Inferior parietal cortex (tissue), 1 donor: Measurements from ENCODE around the gene IER3.
"Not testable (repeated sequence)": the region's sequence is repeated elsewhere in the genome, so short reads cannot be mapped to it uniquely, and the experiment has no call there.

Experiments used
- DNase-seq: peaks from one replicate; pipeline ENCODE4 v3.0.0-alpha.2; 2016; ENCODE audit errors: extremely low spot score

IER3 gene

DNA sequence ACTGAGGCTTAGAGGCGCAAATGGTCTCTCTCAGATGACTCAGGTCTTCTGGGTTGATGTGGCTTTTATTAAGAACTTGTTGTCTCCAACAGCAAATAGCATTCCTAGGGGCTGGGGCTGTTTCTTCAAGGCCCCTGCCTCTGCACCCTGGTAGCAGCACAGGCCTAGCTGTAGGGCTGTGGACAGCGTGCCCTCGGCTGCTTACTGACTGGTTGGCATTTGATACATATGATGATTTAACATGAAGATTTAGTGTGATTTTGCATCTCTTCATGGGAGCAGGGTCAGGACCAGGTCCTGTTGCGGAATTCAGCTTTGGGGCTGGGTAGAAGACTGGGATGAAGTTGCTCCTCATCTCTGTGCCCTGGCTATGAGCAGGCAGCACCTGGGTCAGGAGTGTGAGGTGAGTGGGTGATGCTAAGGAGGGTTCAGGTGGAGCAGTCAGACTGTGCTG lies 24.3 kb upstream of the IER3 start:
- no peak for DNase-seq

GRCh38 chr6:30767944-30768301 lies 23.6 kb upstream of the IER3 start:
- DNase-seq: no peak

DNA sequence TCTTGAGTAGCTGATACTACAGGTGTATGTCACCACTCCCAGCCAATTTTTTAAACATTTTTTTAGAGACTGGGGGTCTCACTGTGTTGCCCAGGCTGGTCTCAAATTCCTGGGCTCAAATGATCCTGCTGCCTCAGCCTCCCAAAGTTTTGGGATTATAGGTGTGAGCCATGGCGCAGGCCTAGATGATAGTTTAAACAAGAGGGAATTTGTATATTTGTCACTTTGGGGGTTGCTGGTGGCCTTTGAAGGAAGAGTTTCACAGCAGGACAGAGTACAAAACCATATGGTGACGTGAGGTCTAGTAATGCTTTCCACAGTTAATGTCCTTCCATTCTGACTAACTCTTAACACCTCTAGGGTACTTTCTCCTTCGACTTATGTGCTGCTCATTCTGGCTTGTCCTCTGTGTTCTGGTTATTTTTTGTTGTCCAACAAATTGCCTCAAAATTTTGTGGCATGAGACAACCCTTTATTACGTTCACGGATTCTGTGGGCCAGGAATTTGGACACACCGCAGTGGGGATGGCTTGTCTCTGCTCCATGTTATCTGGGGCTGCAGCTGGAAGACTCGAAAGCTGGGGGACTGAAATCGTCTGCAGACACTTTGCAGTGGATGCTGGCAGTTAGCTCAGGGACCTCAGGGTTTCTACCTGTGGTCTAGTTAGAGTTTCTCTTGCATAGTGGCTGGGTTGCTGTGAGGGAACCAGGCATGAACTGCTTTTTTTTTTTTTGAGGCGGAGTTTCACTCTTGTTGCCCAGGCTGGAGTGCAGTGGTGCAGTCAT lies 23.0 kb upstream of the IER3 start:
- DNase-seq: no peak

GRCh38 chr6:30766461-30767157 lies 22.3 kb upstream of the IER3 start:
- DNase-seq: no peak

- not testable (repeated sequence) for DNase-seq
Observed at GRCh38 chr6:30765495-30765894, 21.1 kb upstream of the IER3 start.

DNA sequence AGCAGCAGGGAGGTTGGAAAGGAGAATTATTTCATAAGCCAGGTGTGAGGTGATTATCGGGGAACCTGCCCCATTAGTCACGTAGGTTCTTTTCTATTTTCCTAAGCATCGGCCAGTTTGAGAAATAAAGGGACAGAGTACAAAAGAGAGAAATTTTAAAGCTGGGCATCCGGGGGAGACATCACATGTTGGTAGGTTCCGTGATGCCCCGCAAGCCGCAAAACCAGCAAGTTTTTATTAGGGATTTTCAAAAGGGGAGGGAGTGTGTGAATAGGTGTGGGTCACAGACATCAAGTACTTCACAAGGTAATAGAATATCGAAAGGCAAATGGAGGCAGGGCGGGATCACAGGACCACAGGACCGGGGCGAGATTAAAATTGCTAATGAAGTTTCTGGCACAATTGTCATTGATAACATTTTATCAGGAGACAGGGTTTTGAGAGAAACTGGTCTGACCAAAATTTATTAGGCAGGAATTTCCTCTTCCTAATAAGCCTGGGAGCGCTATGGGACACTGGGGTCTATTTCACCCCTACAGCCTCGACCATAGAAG lies 20.2 kb upstream of the IER3 start:
- not testable (repeated sequence) for DNase-seq

DNA sequence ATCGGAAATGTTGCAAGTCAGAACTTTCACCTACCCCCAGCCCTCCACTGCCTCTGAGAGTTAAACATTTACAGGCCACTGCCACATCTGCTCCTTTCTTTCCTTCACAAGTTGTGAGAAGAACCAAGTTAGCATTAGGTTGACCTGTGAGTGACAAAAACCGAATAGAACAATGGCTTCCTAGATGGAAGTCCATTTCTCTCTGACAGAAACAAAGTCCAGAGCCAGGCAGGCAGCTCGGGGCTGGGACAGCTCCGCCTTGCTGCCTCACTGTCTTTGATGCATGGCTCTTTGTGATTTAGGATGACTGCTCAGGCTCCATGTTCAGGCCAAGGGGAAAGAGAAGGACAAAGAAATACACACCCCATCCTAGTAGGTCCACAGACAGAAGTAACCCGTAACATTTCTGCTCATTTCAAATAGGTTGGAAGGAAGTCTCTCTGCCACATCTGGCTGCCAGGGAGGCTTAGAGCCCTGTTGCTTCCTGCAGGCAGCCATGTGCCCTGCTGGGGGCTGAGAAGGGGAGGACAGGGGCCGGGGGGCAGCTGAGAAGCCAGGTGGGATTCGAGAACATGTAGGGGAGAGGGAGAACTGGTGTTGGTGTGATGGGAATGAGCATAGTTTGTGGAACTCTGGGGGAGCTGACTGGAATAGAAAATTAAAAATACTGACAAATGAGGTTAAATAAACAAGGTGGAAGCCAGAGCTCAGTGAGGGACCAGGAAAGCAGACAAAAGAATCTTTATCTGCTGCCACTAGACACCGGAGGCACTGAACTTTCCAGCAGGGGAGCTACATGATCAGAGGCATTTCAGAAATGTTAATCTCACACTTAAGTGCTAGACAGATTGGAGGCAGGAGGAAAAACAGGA lies 19.5 kb upstream of the IER3 start:
- DNase-seq: no peak

- no peak for DNase-seq
Observed at GRCh38 chr6:30763155-30763617, 18.8 kb upstream of the IER3 start.

DNA sequence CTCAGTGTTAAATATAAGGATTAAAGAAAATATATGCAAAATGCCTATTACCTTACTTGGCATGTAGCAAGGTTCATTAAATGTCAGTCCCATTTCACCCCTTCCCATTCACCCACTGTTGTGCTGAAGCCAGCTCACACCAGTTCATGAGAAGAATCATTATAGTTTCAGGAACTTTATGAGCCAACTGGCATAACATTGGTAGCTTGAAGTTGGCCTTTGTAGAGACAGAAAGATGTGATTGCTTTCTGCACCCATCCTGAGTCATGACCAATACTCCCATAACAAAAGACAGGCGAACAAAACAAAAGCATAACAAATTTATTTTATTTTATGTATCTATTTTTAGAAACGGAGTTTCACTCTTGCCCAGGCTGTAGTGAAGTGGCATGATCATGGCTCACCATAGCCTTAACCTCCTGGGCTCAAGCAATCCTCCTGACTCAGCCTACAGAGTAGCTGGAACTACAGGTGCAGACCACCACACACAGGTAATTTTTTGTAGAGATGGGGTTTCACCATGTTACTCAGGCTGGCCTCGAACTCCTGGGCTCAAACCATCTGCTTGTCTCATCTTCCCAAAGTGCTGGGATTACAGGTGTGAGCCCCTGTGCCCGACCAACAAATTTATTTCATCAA lies 17.6 kb upstream of the IER3 start:
- no peak for DNase-seq

GRCh38 chr6:30760549-30760948 lies 16.2 kb upstream of the IER3 start:
- DNase-seq: no peak

GRCh38 chr6:30759575-30760239 lies 15.4 kb upstream of the IER3 start:
- no peak for DNase-seq

DNA sequence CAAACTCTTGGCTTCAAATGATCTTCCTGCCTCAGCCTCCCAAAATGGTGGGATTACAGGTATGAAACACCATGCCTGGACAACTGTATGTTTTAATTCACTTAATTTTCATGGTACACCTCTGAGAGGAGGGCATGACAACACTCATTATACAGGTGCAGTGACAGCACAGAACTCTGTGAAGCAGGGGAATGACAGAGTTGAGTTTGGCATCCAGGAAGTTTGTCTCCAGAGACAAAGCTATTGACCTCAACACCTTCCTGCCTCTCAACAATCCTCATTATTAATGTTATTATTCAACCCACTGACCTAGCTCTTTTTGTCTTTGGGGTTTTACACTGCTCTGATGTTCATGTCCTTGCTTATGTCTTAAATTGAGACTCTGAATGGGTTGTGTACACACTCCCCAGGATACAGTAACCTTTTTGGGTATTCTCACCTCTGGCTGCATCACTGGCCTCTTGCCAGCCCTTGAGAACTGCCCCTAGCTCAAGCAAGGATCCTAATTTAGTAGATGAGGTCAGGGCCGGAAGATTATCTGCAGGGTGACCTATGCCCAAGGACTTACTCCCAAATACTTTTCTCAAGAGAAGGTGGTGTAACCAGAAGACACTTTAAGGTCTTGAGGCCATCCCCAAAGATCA lies 13.0 kb upstream of the IER3 start:
- DNase-seq: no peak

GRCh38 chr6:30756405-30757003 lies 12.2 kb upstream of the IER3 start:
- not testable (repeated sequence) for DNase-seq

- no peak for DNase-seq
Observed at GRCh38 chr6:30754631-30755030, 10.3 kb upstream of the IER3 start.

- no peak for DNase-seq
Observed at GRCh38 chr6:30752157-30752927, 8.0 kb upstream of the IER3 start.

- DNase-seq: no peak
Observed at GRCh38 chr6:30750379-30750668, 6.0 kb upstream of the IER3 start.

- DNase-seq: no peak
Observed at GRCh38 chr6:30749554-30750378, 5.4 kb upstream of the IER3 start.

DNA sequence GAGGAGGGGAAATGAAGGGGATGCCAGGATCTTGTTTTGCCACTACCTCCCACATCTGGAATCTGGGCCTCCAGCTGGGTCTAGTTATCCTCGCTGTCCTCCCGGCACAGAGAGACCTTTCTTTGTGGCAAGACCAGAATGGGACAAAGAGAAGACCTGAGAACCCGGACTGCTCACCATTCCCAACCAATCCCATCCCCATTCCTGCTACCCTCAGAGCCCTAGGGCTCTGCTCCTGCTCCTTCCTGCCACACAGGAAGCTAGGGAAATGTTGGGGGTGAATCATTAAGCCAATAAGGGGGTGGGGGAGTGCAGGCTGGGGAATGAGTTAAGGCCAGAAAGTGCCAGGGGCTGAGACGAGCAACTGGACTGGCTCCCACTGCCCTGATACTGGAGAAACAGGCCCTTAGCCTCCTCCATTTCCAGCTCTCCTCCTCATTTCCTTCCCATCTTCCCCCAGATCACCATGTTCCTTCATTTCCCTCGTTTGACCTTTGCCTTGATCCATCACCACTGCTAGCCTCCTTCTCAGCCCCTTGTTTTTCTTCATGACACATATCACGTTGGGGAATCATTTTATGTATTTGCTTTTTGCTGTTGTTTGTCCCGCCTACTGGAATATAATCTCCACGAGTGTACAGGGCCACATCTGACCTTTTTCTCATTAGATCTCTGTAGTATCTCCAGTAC lies 4.6 kb upstream of the IER3 start:
- no peak for DNase-seq
